HTR-8/SVneo (cell line): ENCODE data around the gene KLHL22.
"Not testable (repeated sequence)": the region's sequence is repeated elsewhere in the genome, so short reads cannot be mapped to it uniquely, and the experiment has no call there.

Source experiments
- DNase-seq: peaks from one replicate; pipeline ENCODE4 v3.0.0; 2011; ENCODE audit warnings: low spot score, mixed read lengths; ENCODE audit not compliant: insufficient read length
- FAIRE-seq: peaks from 2 replicates; lab custom pipeline; 2011; peaks lifted over from hg19 to GRCh38; lab: Jason Lieb, UNC

KLHL22 gene

GRCh38 chr22:20525048-20525447 lies 29.5 kb upstream of the KLHL22 start:
- FAIRE-seq (no peak), DNase-seq (no peak)

GRCh38 chr22:20524004-20524481 lies 28.4 kb upstream of the KLHL22 start:
- DNase-seq (no peak), FAIRE-seq (no peak)

GRCh38 chr22:20523086-20523983 lies 27.7 kb upstream of the KLHL22 start:
- FAIRE-seq, result no peak
- no peak for DNase-seq

- FAIRE-seq, result no peak
- DNase-seq, result no peak
Observed at GRCh38 chr22:20522134-20523004, 26.8 kb upstream of the KLHL22 start.

GRCh38 chr22:20520093-20520511 lies 24.5 kb upstream of the KLHL22 start:
- FAIRE-seq (no peak), DNase-seq (no peak)

- no peak for DNase-seq
- FAIRE-seq, result no peak
Observed at GRCh38 chr22:20519558-20519957, 24.0 kb upstream of the KLHL22 start.

- FAIRE-seq (no peak), DNase-seq (no peak)
Observed at GRCh38 chr22:20517841-20518592, 22.4 kb upstream of the KLHL22 start.

- DNase-seq, result no peak
- FAIRE-seq, result no peak
Observed at GRCh38 chr22:20517422-20517821, 21.8 kb upstream of the KLHL22 start.

- DNase-seq (no peak), FAIRE-seq (no peak)
Observed at GRCh38 chr22:20516399-20516798, 20.8 kb upstream of the KLHL22 start.

- no peak for DNase-seq
- FAIRE-seq, result no peak
Observed at GRCh38 chr22:20514658-20515406, 19.2 kb upstream of the KLHL22 start.

- FAIRE-seq (no peak), DNase-seq (no peak)
Observed at GRCh38 chr22:20511578-20512229, 16.1 kb upstream of the KLHL22 start.

- FAIRE-seq (no peak), DNase-seq (no peak)
Observed at GRCh38 chr22:20510811-20511577, 15.4 kb upstream of the KLHL22 start.

GRCh38 chr22:20509344-20510047 lies 13.9 kb upstream of the KLHL22 start:
- DNase-seq (peak; percentile 75), FAIRE-seq (peak; percentile 66)

- DNase-seq (no peak), FAIRE-seq (no peak)
Observed at GRCh38 chr22:20508815-20509271, 13.2 kb upstream of the KLHL22 start.

GRCh38 chr22:20508067-20508755 lies 12.6 kb upstream of the KLHL22 start:
- FAIRE-seq, DNase-seq: not testable (repeated sequence)

- DNase-seq (peak; percentile 73), FAIRE-seq (peak; percentile 13)
Observed at GRCh38 chr22:20507253-20508066, 11.9 kb upstream of the KLHL22 start, which contains the start of gene MED15. TSS of gene MED15 (plus strand) at chr22:20507610. CDS start at chr22:20507679, 69 bp downstream.
